Stimulated activated effector memory CD8-positive, alpha-beta T cell treated with anti-CD3 and anti-CD28 coated beads, Interleukin-12 subunit alpha, Interleukin-12 subunit beta, amount 100 ng/mL, for 72 hours (primary cell): ENCODE measurements around the gene SLC5A12.

Experiments used
- ATAC-seq: fragments of 150-1000 bp; cut with Tn5 transposase; 2 replicates; pipeline ENCODE4 v1.10.0; 2021
- DNase-seq, 2 donors: peaks; one replicate each; pipeline ENCODE4 v3.0.0; 2021 to 2022; ENCODE audit warnings: low spot score in 2 of 2
- H3K27ac Mint-ChIP-seq: one replicate; pipeline ENCODE4 v1.8.0; 2022; ENCODE audit warnings: mild to moderate bottlenecking, mixed read lengths
- H3K36me3 Mint-ChIP-seq: one replicate; pipeline ENCODE4 v1.8.0; 2022; ENCODE audit warnings: mild to moderate bottlenecking, mixed read lengths
- H3K4me1 Mint-ChIP-seq: one replicate; pipeline ENCODE4 v1.8.0; 2022; ENCODE audit warnings: mixed read lengths
- H3K4me3 Mint-ChIP-seq: one replicate; pipeline ENCODE4 v1.8.0; 2022; ENCODE audit warnings: mild to moderate bottlenecking, mixed read lengths
- H3K9me3 Mint-ChIP-seq: one replicate; pipeline ENCODE4 v1.8.0; 2022; ENCODE audit warnings: mixed read lengths

SLC5A12 gene

GRCh38 chr11:26721948-26722475 is at the start of gene SLC5A12:
Gene SLC5A12 (minus strand): TSS chr11:26722060. CDS start chr11:26721714, 346 bp downstream.
- Mint-ChIP-seq H3K4me1 (no peaks in the 10 kb centered on the region), H3K4me3 (no peak within 1 kb of the TSS), H3K9me3 (peaks cover 27% of the 10 kb centered on the region), H3K36me3 (no peaks in the 10 kb centered on the region), H3K27ac (no peak within 1 kb of the TSS)
- no peak for DNase-seq
- no peak for ATAC-seq

- no peak for ATAC-seq
- Mint-ChIP-seq H3K4me3 (no peak overlapping the region), H3K27ac (no peak overlapping the region), H3K36me3 (no peaks in the 10 kb centered on the region), H3K4me1 (no peaks in the 10 kb centered on the region), H3K9me3 (peaks cover 10% of the 10 kb centered on the region)
- no peak for DNase-seq
Measured at GRCh38 chr11:26769027-26769426, 47.2 kb upstream of the SLC5A12 start.

DNA sequence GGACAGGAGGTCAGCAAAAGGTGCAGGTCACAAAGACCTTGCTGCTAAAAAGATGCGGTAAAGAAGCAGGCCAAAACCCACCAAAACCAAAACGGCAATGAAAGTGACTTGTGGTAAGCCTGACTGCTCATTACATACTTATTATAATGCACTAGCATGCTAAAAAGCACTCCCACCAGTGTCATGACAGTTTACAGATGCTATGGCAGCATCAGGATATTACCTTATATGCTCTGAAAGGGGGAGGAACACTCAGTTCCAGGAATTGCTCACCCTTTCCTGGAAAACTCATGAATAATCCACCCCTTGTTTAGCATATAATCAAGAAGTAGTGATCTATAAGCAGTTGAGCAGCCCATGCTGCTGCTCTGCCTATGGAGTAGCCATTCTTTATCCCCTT is 45.2 kb upstream of the SLC5A12 start:
- no peaks in the 10 kb centered on the region for H3K36me3 Mint-ChIP-seq
- ATAC-seq (no peak), DNase-seq (no peak)
- no peak overlapping the region for H3K4me3 Mint-ChIP-seq
- no peaks in the 10 kb centered on the region for H3K4me1 Mint-ChIP-seq
- no peak overlapping the region for H3K27ac Mint-ChIP-seq
- H3K9me3 Mint-ChIP-seq: peaks cover 10% of the 10 kb centered on the region

DNA sequence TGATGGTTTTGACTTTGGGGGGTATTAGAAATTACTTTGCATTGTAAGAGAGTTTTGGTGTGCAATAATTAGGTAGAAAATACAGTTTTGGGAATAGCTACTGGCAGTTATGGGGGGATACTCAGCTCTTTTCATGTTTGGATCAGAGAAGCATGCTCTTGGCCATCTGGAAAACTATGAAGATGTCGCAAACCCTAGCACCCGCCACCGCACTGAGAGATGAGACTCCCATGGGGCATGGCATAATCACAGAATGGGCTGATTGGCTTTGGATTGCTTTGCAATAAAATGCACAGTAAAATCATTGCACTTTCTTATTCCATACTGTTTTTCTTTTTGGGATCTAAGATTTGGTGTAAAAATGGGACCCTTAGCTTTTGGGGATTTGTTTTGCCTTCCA is 43.5 kb upstream of the SLC5A12 start:
- Mint-ChIP-seq H3K9me3 (peaks cover 11% of the 10 kb centered on the region), H3K4me3 (no peak overlapping the region), H3K27ac (no peak overlapping the region), H3K36me3 (no peaks in the 10 kb centered on the region), H3K4me1 (no peaks in the 10 kb centered on the region)
- no peak for ATAC-seq
- DNase-seq: no peak

DNA sequence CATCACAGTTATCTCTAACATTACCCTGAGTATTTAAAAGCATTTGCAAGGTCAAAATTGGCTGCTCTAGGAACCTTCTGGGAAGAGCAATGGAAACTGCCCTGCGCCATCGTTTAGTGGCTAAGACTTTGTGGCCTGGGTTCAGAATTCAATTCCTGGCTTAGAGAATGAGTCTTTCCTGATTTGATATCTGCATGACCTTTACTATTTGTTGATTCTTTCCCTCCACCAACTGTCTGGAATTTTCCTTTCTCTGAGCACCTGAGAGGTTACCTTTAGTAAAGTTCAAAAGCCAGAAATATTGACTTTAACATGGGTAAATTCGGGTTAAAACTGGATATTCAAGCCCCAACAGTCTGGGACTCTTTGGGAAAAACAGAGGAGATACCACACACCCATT is 43.0 kb upstream of the SLC5A12 start:
- no peak overlapping the region for H3K27ac Mint-ChIP-seq
- no peaks in the 10 kb centered on the region for H3K4me1 Mint-ChIP-seq
- H3K4me3 Mint-ChIP-seq: no peak overlapping the region
- ATAC-seq (no peak), DNase-seq (no peak)
- no peaks in the 10 kb centered on the region for H3K36me3 Mint-ChIP-seq
- H3K9me3 Mint-ChIP-seq: peaks cover 11% of the 10 kb centered on the region

DNA sequence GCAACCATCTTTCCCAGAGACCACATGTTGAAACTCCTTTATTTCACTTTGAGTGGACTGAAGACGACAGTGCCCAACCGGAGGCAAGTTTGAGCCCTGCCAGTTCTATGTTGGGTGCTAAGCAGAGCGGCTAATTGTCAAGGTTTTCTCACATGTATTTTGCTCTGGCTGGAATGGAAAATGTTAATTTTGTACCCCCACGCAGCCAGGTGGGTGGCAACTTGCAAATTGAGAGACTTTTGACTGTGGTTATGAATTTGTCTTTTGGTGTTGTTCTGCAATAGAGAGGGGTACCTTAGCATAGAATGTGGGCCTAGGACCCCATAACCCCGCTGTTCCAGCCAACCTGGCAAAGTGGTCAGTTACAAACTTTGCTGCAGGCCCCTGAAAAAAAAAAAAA is 42.5 kb upstream of the SLC5A12 start:
- Mint-ChIP-seq H3K36me3 (no peaks in the 10 kb centered on the region), H3K9me3 (peaks cover 10% of the 10 kb centered on the region), H3K4me1 (no peaks in the 10 kb centered on the region), H3K4me3 (no peak overlapping the region), H3K27ac (no peak overlapping the region)
- ATAC-seq (no peak), DNase-seq (no peak)

GRCh38 chr11:26762089-26762488 is 40.2 kb upstream of the SLC5A12 start:
- H3K9me3 Mint-ChIP-seq: peaks cover 7% of the 10 kb centered on the region
- H3K4me3 Mint-ChIP-seq: no peak overlapping the region
- H3K4me1 Mint-ChIP-seq: no peaks in the 10 kb centered on the region
- H3K27ac Mint-ChIP-seq: no peak overlapping the region
- no peak for DNase-seq
- H3K36me3 Mint-ChIP-seq: no peaks in the 10 kb centered on the region
- ATAC-seq: no peak

DNA sequence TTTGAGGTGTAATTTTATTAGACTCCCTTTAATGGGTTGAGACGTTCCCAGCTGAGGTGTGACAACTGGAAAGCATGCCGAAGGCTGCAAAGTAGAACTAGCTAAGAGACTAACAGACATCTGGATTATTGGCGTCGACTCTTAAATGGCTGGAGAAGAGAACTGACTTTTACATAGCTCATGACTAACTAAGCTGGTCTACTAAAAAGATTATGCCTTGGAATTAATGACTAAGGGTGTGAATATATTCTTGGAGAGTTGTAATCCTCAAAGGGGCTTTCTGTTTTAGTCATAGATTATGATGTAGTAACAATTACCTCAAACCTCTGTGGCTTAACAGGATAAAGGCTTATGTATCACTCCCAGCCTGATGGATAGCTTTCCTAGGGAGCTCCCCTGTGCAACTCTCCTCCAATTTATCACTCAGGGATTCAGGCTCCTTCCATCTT is 39.5 kb upstream of the SLC5A12 start:
- Mint-ChIP-seq H3K36me3 (no peaks in the 10 kb centered on the region), H3K4me1 (no peaks in the 10 kb centered on the region), H3K27ac (no peak overlapping the region), H3K9me3 (peaks cover 7% of the 10 kb centered on the region), H3K4me3 (no peak overlapping the region)
- DNase-seq (no peak), ATAC-seq (no peak)

GRCh38 chr11:26757995-26758394 is 36.1 kb upstream of the SLC5A12 start:
- Mint-ChIP-seq H3K9me3 (peaks cover 4% of the 10 kb centered on the region), H3K4me3 (no peak overlapping the region), H3K4me1 (no peaks in the 10 kb centered on the region), H3K27ac (no peak overlapping the region), H3K36me3 (no peaks in the 10 kb centered on the region)
- DNase-seq (no peak), ATAC-seq (no peak)

- Mint-ChIP-seq H3K4me3 (no peak overlapping the region), H3K27ac (no peak overlapping the region), H3K4me1 (no peaks in the 10 kb centered on the region), H3K9me3 (no peaks in the 10 kb centered on the region), H3K36me3 (no peaks in the 10 kb centered on the region)
- no peak for ATAC-seq
- DNase-seq: no peak
Measured at GRCh38 chr11:26755762-26756161, 33.9 kb upstream of the SLC5A12 start.

- Mint-ChIP-seq H3K27ac (no peak overlapping the region), H3K36me3 (no peaks in the 10 kb centered on the region), H3K9me3 (no peaks in the 10 kb centered on the region), H3K4me3 (no peak overlapping the region), H3K4me1 (no peaks in the 10 kb centered on the region)
- ATAC-seq: no peak
- no peak for DNase-seq
Measured at GRCh38 chr11:26753723-26754504, 32.1 kb upstream of the SLC5A12 start.

DNA sequence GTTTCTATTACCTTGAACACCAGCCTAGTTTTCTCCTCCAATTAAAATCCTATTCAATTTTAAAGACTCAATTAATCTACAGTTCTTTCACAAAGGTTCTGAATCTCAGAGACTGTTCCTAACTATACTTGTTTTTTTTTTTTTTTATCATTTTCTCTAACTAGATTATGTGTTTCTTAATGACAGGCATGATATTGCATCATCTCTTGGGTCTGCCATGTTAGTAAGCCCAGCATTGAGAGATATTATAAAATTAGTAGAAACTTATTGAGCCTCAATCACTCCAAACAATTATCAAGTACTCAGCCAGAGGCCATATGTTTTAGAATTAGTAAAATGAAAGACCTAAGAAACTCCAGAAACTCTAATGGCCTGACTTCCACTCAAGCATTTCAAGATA is 28.1 kb upstream of the SLC5A12 start:
- Mint-ChIP-seq H3K4me3 (no peak overlapping the region), H3K36me3 (no peaks in the 10 kb centered on the region), H3K4me1 (no peaks in the 10 kb centered on the region), H3K27ac (no peak overlapping the region), H3K9me3 (peaks cover 2% of the 10 kb centered on the region)
- no peak for ATAC-seq
- DNase-seq: no peak

DNA sequence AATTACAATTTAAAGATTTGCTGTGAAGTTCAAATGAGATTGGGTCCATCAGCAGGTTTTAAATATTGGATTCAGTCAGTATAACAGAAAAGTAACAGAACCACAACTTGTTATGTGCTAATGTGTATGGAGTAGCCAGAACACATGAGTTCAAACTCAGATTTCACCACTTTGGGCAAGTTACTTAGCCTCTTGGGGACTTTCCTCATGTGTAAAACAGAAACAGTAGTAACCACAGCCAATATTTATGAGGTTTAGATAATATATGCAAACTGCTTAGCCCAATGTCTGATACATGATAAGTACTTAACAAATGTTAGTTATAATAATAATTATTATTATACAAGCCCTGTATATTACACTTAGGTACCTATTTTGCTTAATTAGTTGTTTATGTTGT is 21.8 kb upstream of the SLC5A12 start:
- H3K9me3 Mint-ChIP-seq: peaks cover 15% of the 10 kb centered on the region
- ATAC-seq (no peak), DNase-seq (no peak)
- no peaks in the 10 kb centered on the region for H3K4me1 Mint-ChIP-seq
- H3K36me3 Mint-ChIP-seq: no peaks in the 10 kb centered on the region
- H3K27ac Mint-ChIP-seq: no peak overlapping the region
- no peak overlapping the region for H3K4me3 Mint-ChIP-seq

GRCh38 chr11:26742966-26743365 is 21.1 kb upstream of the SLC5A12 start:
- Mint-ChIP-seq H3K27ac (no peak overlapping the region), H3K36me3 (no peaks in the 10 kb centered on the region), H3K9me3 (peaks cover 16% of the 10 kb centered on the region), H3K4me1 (no peaks in the 10 kb centered on the region), H3K4me3 (no peak overlapping the region)
- no peak for ATAC-seq
- DNase-seq: no peak

DNA sequence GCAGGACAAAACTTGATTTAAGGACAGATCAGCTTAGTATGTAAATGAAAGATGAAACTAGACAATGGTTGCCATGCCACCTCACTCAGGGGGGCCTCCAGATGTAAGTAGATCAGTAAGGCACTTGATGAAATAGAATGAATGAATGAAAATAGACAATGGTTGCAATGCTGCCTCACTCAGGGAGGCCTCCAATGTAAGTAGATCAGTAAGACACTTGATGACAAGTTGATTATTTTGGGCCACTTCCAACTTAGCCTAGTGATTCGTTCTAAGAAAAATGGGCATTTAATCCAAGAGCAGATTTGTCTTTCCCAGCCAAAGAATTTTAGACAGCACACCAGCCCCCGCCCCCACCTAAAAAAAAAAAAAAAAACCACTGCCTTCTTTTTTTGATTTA is 19.2 kb upstream of the SLC5A12 start:
- Mint-ChIP-seq H3K9me3 (peaks cover 15% of the 10 kb centered on the region), H3K4me1 (no peaks in the 10 kb centered on the region), H3K4me3 (no peak overlapping the region), H3K36me3 (no peaks in the 10 kb centered on the region), H3K27ac (no peak overlapping the region)
- ATAC-seq (no peak), DNase-seq (no peak)

GRCh38 chr11:26739366-26740073 is 17.7 kb upstream of the SLC5A12 start:
- no peak for ATAC-seq
- H3K27ac Mint-ChIP-seq: no peak overlapping the region

More at GRCh38 chr11:26739366-26740073, 17.7 kb upstream of the SLC5A12 start:
- Mint-ChIP-seq H3K9me3 (peaks cover 15% of the 10 kb centered on the region), H3K4me3 (no peak overlapping the region), H3K36me3 (no peaks in the 10 kb centered on the region), H3K4me1 (no peaks in the 10 kb centered on the region)
- no peak for DNase-seq
